HepG2 (cell line): Measurements from ENCODE around the gene TXLNA.

ENCODE experiments used
- CREB1 ChIP-seq, 2 experiments: fragments of 450-650 bp in 1 of 2; IDR thresholded peaks; 2 replicates each; pipeline ENCODE4 v1.6.1; 2016 to 2017; ENCODE audit warnings: control low read depth in 1 of 2, mild to moderate bottlenecking in 1 of 2, missing compliant biosample characterization in 1 of 2, missing genetic modification characterization in 1 of 2
- ETV6 ChIP-seq: sonication (generic); formaldehyde crosslinking; conservative IDR thresholded peaks from 2 replicates; pipeline ENCODE4 v1.4.0; 2020; ENCODE audit warnings: missing genetic modification reagents
- HBP1 ChIP-seq: IDR thresholded peaks from 2 replicates; pipeline ENCODE4 v1.6.1; 2016; ENCODE audit warnings: low read depth, control low read depth
- HOXD1 ChIP-seq: sonication (generic); formaldehyde crosslinking; IDR thresholded peaks from 2 replicates; pipeline ENCODE4 v1.5.0; 2020; ENCODE audit warnings: missing genetic modification reagents
- POLR2A ChIP-seq, 2 experiments: IDR thresholded peaks; 2 replicates each; pipeline ENCODE4 v1.6.1; 2011; ENCODE audit warnings: low read depth in 2 of 2, low read length in 2 of 2, mild to moderate bottlenecking in 1 of 2, moderate library complexity in 1 of 2; ENCODE audit not compliant: insufficient read depth in 1 of 2

- TF ChIP-seq HOXD1 (CRISPR knock-in tag): no peak
- no peak for TF ChIP-seq ETV6 (CRISPR knock-in tag)
- no peak for TF ChIP-seq POLR2A (IDR thresholded peaks at IDR 0.05; ENCODE audit: insufficient read depth in 1 of 2, low read depth in 2 of 2, low read length in 2 of 2)
- no peak for TF ChIP-seq CREB1 (IDR thresholded peaks at IDR 0.05)
- TF ChIP-seq CREB1 (CRISPR knock-in tag; IDR thresholded peaks at IDR 0.05): no peak
- TF ChIP-seq HBP1 (CRISPR knock-in tag): no peak
Measured at GRCh38 chr1:32197837-32198236, 18.4 kb downstream of the TXLNA start.
